HepG2 (cell line): ENCODE data around the gene ACER3. TPM values are rescaled to one million over a fixed set of nuclear protein-coding genes. Genes with fewer than 3 reads are reported as not detected.

Source experiments
- ATAC-seq: fragments of 200-7000 bp; cut with Tn5 transposase; 3 replicates; pipeline ENCODE4 v1.9.1; 2020; ENCODE audit warnings: mild to moderate bottlenecking, moderate library complexity
- BruUV-seq: library from RNA; stranded (reverse); fragments of 400-500 nt; replicated peaks from 2 replicates; lab custom pipeline; 2021; lab: Mats Ljungman, UMichigan
- CTCF ChIA-PET: fragments of 300-600 bp; formaldehyde crosslinking; extraction: SDS; loops from one replicate; lab custom pipeline; 2021; ENCODE audit warnings: low total read pairs, inconsistent platforms, low intra/inter-chr PET ratio; lab: Yijun Ruan, JAX
- POLR2A ChIA-PET: fragments of 350-600 bp; sonication (Branson Sonifier 250); formaldehyde crosslinking; loops from one replicate; lab custom pipeline; 2020; ENCODE audit warnings: antibody characterized with exemption, inconsistent platforms; lab: Yijun Ruan, JAX
- DNase-seq: peaks from one replicate; pipeline ENCODE4 v3.0.0-alpha.2; 2015; ENCODE audit warnings: low spot score
- FAIRE-seq: peaks from 3 replicates; lab custom pipeline; 2011; peaks lifted over from hg19 to GRCh38; lab: Jason Lieb, UNC
- H2AFZ ChIP-seq: one replicate; pipeline ENCODE4 v1.6.1; 2011; ENCODE audit warnings: low read length, inconsistent platforms
- H3K27ac ChIP-seq: fragments of 300-600 bp; 3 replicates; pipeline ENCODE4 v1.8.0; 2011; ENCODE audit warnings: mixed run types, mild to moderate bottlenecking, mixed read lengths, low read length, inconsistent platforms; ENCODE audit not compliant: insufficient read depth; ENCODE audit errors: extremely low read length
- H3K27me3 ChIP-seq, 2 experiments: fragments of 200-600 bp in 1 of 2; 2 replicates in 1 of 2; 3 replicates in 1 of 2; pipeline versions ENCODE4 v1.6.0 to v1.8.0; 2011; ENCODE audit warnings: low read length in 2 of 2, mild to moderate bottlenecking in 2 of 2, moderate library complexity in 2 of 2, inconsistent platforms in 1 of 2; ENCODE audit not compliant: insufficient read depth in 2 of 2, control insufficient read depth in 1 of 2
- H3K36me3 ChIP-seq, 2 experiments: fragments of 200-600 bp in 1 of 2; replicated peaks in 1 of 2; 2 replicates in 1 of 2; 3 replicates in 1 of 2; pipeline versions ENCODE4 v1.5.1 to v1.8.0; 2011; ENCODE audit warnings: low read length in 2 of 2, inconsistent platforms in 1 of 2; ENCODE audit not compliant: insufficient read depth in 2 of 2, control insufficient read depth in 1 of 2
- H3K4me1 ChIP-seq: 2 replicates; pipeline ENCODE4 v1.5.1; 2012; ENCODE audit warnings: low read length, inconsistent platforms; ENCODE audit not compliant: insufficient read depth
- H3K4me2 ChIP-seq: 2 replicates; pipeline ENCODE4 v1.6.0; 2011; ENCODE audit warnings: low read depth, low read length, inconsistent platforms
- H3K4me3 ChIP-seq, 3 experiments: fragments of 200-600 bp in 1 of 3; sonication (generic), shearing (Covaris generic) in 1 of 3; replicated peaks in 1 of 3; 2 replicates each; pipeline ENCODE4 v1.5.1; 2011 to 2016; ENCODE audit warnings: low read length in 3 of 3, inconsistent platforms in 2 of 3, low read depth in 2 of 3, mild to moderate bottlenecking in 2 of 3, control low read depth in 1 of 3, mixed read lengths in 1 of 3; ENCODE audit not compliant: insufficient read depth in 1 of 3
- H3K79me2 ChIP-seq: one replicate; pipeline ENCODE4 v1.6.1; 2011; ENCODE audit warnings: low read length, inconsistent platforms; ENCODE audit not compliant: insufficient read depth
- H3K9ac ChIP-seq: 2 replicates; pipeline ENCODE4 v1.6.0; 2011; ENCODE audit warnings: mild to moderate bottlenecking, low read depth, low read length, inconsistent platforms; ENCODE audit not compliant: insufficient read depth
- H3K9me3 ChIP-seq: 2 replicates; pipeline ENCODE4 v1.5.1; 2012; ENCODE audit warnings: mild to moderate bottlenecking, low read length
- H4K20me1 ChIP-seq: 2 replicates; pipeline ENCODE4 v1.6.0; 2011; ENCODE audit warnings: inconsistent platforms, mild to moderate bottlenecking, low read length, moderate library complexity; ENCODE audit not compliant: insufficient read depth
- ARNTL ChIP-seq: sonication (generic); formaldehyde crosslinking; IDR thresholded peaks from 2 replicates; pipeline ENCODE4 v1.4.0; 2020; ENCODE audit warnings: mild to moderate bottlenecking, missing genetic modification reagents
- FLYWCH1 ChIP-seq: sonication (generic); formaldehyde crosslinking; IDR thresholded peaks from 2 replicates; pipeline ENCODE4 v1.8.1; 2023; ENCODE audit warnings: mild to moderate bottlenecking, missing genetic modification reagents
- GTF2F1 ChIP-seq: fragments of 150-350 bp; IDR thresholded peaks from 2 replicates; pipeline ENCODE4 v1.6.1; 2014; ENCODE audit warnings: low read length
- KDM4B ChIP-seq: sonication (generic); formaldehyde crosslinking; IDR thresholded peaks from 2 replicates; pipeline ENCODE4 v1.4.0; 2020; ENCODE audit warnings: missing genetic modification reagents
- MAFF ChIP-seq: IDR thresholded peaks from 2 replicates; pipeline ENCODE4 v1.6.1; 2011; ENCODE audit warnings: low read depth, low read length, improper control_type of control experiment
- MBD4 ChIP-seq: IDR thresholded peaks from 2 replicates; pipeline ENCODE4 v1.6.1; 2012; ENCODE audit warnings: low read length, inconsistent platforms, borderline replicate concordance
- MIXL1 ChIP-seq: IDR thresholded peaks from 2 replicates; pipeline ENCODE4 v1.6.1; 2016
- SNAPC2 ChIP-seq: sonication (generic); formaldehyde crosslinking; IDR thresholded peaks from 2 replicates; pipeline ENCODE4 v1.8.1; 2022; ENCODE audit warnings: mild to moderate bottlenecking, missing genetic modification reagents
- ZBTB40 ChIP-seq, 2 experiments: fragments of 450-650 bp in 1 of 2; sonication (generic) in 1 of 2; formaldehyde crosslinking in 1 of 2; IDR thresholded peaks; 2 replicates each; pipeline versions ENCODE4 v1.6.1 to v1.8.0; 2016 to 2022; ENCODE audit warnings: antibody characterized with exemption in 1 of 2, mild to moderate bottlenecking in 1 of 2, missing genetic modification reagents in 1 of 2
- ZFP90 ChIP-seq: sonication (generic); formaldehyde crosslinking; IDR thresholded peaks from 2 replicates; pipeline ENCODE4 v1.8.0; 2022; ENCODE audit warnings: missing genetic modification reagents, mild to moderate bottlenecking, inconsistent platforms, borderline replicate concordance
- ZNF616 ChIP-seq: sonication (generic); formaldehyde crosslinking; IDR thresholded peaks from 2 replicates; pipeline ENCODE4 v1.5.0; 2020; ENCODE audit warnings: low read depth, mild to moderate bottlenecking, missing genetic modification reagents
- ZNF747 ChIP-seq: sonication (generic); formaldehyde crosslinking; IDR thresholded peaks from 2 replicates; pipeline ENCODE4 v1.8.1; 2023; ENCODE audit warnings: missing genetic modification reagents, mild to moderate bottlenecking, borderline replicate concordance
- WGBS: methylation state at CpG from one replicate; pipeline ENCODE4 v1.1.6; 2017; ENCODE audit warnings: low lambda C conversion rate; 5-methylcytosine and 5-hydroxymethylcytosine counted together
- in situ Hi-C: cut with HindIII; loops from 2 replicates; pipeline ENCODE4 v1.10.0; 2017; ENCODE audit warnings: low pct_unique_long_range_greater_than_20kb; ENCODE audit not compliant: extremely low pct_ligation_motif_present
- intact Hi-C: fragments of 100-400 bp; cut with micrococcal nuclease; formaldehyde crosslinking; loops from one replicate; pipeline ENCODE4 v1.10.0; 2022; ENCODE audit not compliant: unreplicated experiment
- polyA plus RNA-seq, 8 experiments: library from polyadenylated mRNA; depleted of rRNA in 3 of 8; stranded (reverse) in 7 of 8; unstranded in 1 of 8; fragments of >200 nt; fragmentation: Illumina TruSeq in 4 of 8; extraction: Trizol in 4 of 8; gene quantifications; 2 replicates each; pipeline versions ENCODE4 v1.2.1 to v1.2.3, GENCODE V29; 2011 to 2016; ENCODE audit warnings: low read depth in 4 of 8, missing spikeins in 1 of 8, mixed read lengths in 1 of 8; ENCODE audit not compliant: insufficient read depth in 1 of 8
- total RNA-seq, 5 experiments: library from RNA; depleted of rRNA; stranded (reverse); fragments of >200 nt; fragmentation: Illumina TruSeq; extraction: Trizol; gene quantifications; 2 replicates each; pipeline ENCODE4 v1.2.3, GENCODE V29; 2016; ENCODE audit warnings: low read depth in 1 of 5

ACER3 gene
- total and polyA plus RNA-seq, 2 of the 13 experiments (the other 11 are each of a cell fraction or from before 2014, with no cell fraction given): 6.0 to 9.8 TPM

GRCh38 chr11:77074626-77075221 is 214.0 kb downstream of the ACER3 start:
- POLR2A ChIA-PET: interaction anchor here (1.0 kb wide), 1 partner anchor 8 kb away, joined by 4 read pairs; the partner anchor contains the start of gene CAPN5
- TF ChIP-seq ZFP90 (CRISPR knock-in tag) (no peak), ARNTL (CRISPR knock-in tag) (no peak), GTF2F1 (no peak), ZNF616 (CRISPR knock-in tag) (no peak), SNAPC2 (CRISPR knock-in tag) (no peak), MBD4 (no peak), MIXL1 (no peak), MAFF (no peak), ZBTB40 (IDR thresholded peaks at IDR 0.05) (no peak), ZBTB40 (CRISPR knock-in tag; IDR thresholded peaks at IDR 0.05) (no peak), KDM4B (CRISPR knock-in tag) (no peak), FLYWCH1 (CRISPR knock-in tag) (no peak), ZNF747 (CRISPR knock-in tag) (no peak)

More at GRCh38 chr11:77074626-77075221, 214.0 kb downstream of the ACER3 start:
- Histone ChIP-seq H4K20me1 (no peaks in the 10 kb centered on the region), H3K4me1 (peaks cover 25% of the 10 kb centered on the region), H3K27ac (no peak overlapping the region), H3K9me3 (no peaks in the 10 kb centered on the region), H3K4me3 (no peak overlapping the region), H3K9ac (no peak overlapping the region), H2AFZ (no peak overlapping the region), H3K79me2 (no peaks in the 10 kb centered on the region), H3K4me2 (no peak overlapping the region), H3K27me3 (peaks cover 4 to 33% of the 10 kb centered on the region in 2 experiments; a peak in 4 of 5 replicates), H3K36me3 (no peaks in the 10 kb centered on the region)
- FAIRE-seq (no peak), ATAC-seq (no peak), DNase-seq (no peak)
- in situ Hi-C loops (no loop called here), intact Hi-C loops (no loop called here)
- CTCF ChIA-PET: no interaction called here
- BruUV-seq: no TSS peak
- WGBS: 53% methylated on average over 9 of the region's 15 CpGs
